T-helper 1 cell treated with Interleukin-12 subunit alpha and Interleukin-12 subunit beta and Interleukin-4 antibody, amounts not matched to agents 30 ng/mL and 1 ng/mL, for 36 hours (primary cell): ENCODE data around the gene CLN5. TPM values are rescaled to one million over a fixed set of nuclear protein-coding genes. Genes with fewer than 3 reads are reported as not detected.

Experiments
- intact Hi-C: fragments of 100-400 bp; cut with micrococcal nuclease; formaldehyde crosslinking; loops from one replicate; pipeline ENCODE4 v1.15.1; 2024
- total RNA-seq: library from RNA; stranded (reverse); gene quantifications from 2 replicates; pipeline ENCODE4 v1.2.3, GENCODE V29; 2022

CLN5 gene
- total RNA-seq, 1 donor from 2014 or later = 18.2 TPM

DNA sequence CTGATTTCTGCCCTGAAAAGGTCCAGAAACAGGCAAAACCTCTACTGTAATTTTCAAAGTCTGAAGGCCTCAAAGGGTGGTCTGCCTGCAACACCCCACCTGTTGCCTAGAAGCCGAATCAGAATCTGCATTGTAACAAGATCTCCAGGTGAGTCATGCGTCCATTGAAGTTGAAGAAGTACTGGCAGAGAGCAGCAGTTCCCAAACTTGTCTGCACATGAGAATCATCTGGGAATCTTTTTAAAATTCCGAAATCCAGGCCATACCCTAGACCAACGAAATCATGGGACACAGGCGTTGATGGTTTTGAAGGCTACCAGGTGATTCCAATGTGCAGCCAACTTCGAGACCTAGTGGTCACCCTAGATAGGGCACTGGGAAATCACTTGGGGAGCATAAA is 16.0 kb upstream of the CLN5 start:
- intact Hi-C loops = no loop called here

GRCh38 chr13:76976490-76976889 is 15.4 kb upstream of the CLN5 start:
- intact Hi-C loops = no loop called here

- intact Hi-C loops = no loop called here
These were observed 15.0 kb upstream of the CLN5 start for GRCh38 chr13:76976929-76977328.

DNA sequence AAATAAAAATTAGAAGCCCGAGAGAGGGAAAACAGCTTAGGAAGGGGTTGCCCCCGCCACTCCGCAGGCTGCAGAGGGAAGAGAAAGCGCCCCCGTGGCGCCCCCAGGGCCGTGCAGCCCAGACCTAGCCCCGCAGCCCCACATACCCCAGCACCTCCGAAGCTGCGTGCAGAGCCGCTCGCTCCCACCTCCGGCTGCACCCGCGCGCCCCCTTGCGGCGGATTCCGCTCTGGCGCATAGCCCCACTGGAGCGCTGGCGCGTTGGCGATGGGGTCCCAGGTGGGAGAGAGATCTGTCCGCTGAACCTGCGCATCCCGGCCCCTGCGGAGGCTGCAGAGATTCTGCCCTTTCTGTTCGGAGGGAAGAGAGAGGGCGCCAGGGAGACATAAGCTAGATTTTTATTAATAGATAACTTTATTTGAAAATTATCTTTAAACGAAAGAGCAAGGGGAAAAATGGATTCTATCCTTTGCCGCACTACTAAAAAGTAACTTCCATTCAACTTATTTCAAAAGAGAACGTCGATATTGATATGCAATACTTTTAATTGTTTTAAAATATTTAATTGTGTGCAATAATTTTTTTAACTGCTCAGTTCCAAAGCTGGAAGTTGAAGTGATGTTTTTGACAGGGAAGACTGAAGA is 11.7 kb upstream of the CLN5 start:
- intact Hi-C loops = loop anchor here (1.0 to 10.0 kb wide), 6 partner anchors 11 to 1285 kb away; no protein-coding TSS in a partner anchor

DNA sequence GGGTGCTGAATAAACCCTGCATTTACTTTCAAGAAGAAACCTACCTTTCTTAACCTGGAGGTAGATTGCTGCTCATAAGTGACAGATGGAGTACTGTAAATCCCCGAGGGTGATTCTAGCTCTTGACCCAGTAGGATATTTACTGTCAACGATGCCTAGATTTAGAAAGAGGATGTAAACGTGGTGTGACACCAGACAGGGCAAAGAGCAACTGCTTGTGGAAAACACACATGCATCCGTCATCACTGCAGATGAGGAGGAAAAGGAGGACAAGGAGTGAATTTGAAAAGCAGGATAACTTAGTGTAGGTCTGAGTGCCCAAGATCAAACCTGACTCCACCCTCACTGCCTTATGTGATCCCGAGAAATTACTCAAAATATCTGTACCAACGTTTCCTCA is 9.8 kb upstream of the CLN5 start:
- intact Hi-C loops = loop anchor here (10.0 kb wide), 2 partner anchors 1043 to 1287 kb away; no protein-coding TSS in a partner anchor

- intact Hi-C loops = loop anchor here (10.0 kb wide), 2 partner anchors 1041 to 1289 kb away; no protein-coding TSS in a partner anchor
These were observed 8.2 kb upstream of the CLN5 start for GRCh38 chr13:76983676-76984075.

DNA sequence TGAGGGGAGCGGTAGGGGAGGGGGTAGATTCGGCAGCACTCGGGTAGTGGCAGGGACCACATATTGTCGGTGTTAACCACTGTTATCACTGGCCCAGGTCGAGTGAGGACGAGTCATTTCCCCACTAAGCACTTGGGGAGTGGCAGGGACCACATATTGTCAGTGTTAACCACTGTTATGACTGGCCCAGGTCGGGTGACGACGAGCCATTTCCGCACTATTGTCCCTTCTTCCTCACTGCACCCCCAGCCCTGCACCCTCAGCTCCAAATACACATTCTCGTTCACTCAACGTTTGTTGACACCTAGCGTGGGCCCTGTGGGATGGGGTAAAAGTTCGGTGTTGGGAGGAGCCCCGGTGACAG is 467 bp upstream of the CLN5 start:
- intact Hi-C loops = loop anchor here (1.0 to 5.0 kb wide), 7 partner anchors 11 to 1444 kb away; partner anchors contain the start of genes KCTD12, SLAIN1 and UCHL3

GRCh38 chr13:76992548-76993001 is 694 bp downstream of the CLN5 start:
- intact Hi-C loops = loop anchor here (1.0 to 5.0 kb wide), 8 partner anchors 10 to 1445 kb away; partner anchors contain the start of genes FBXL3 and UCHL3

GRCh38 chr13:76993021-76993420 is 1.1 kb downstream of the CLN5 start:
- intact Hi-C loops = loop anchor here (2.0 to 5.0 kb wide), 4 partner anchors 16 to 1446 kb away; partner anchors contain the start of gene UCHL3

GRCh38 chr13:76993473-76993872 is 1.6 kb downstream of the CLN5 start:
- intact Hi-C loops = loop anchor here (2.0 to 5.0 kb wide), 4 partner anchors 15 to 1446 kb away; partner anchors contain the start of gene UCHL3

- intact Hi-C loops = loop anchor here (5.0 kb wide), 2 partner anchors 1122 to 1447 kb away; partner anchors contain the start of gene UCHL3
These were observed 2.4 kb downstream of the CLN5 start for GRCh38 chr13:76994281-76994680.

DNA sequence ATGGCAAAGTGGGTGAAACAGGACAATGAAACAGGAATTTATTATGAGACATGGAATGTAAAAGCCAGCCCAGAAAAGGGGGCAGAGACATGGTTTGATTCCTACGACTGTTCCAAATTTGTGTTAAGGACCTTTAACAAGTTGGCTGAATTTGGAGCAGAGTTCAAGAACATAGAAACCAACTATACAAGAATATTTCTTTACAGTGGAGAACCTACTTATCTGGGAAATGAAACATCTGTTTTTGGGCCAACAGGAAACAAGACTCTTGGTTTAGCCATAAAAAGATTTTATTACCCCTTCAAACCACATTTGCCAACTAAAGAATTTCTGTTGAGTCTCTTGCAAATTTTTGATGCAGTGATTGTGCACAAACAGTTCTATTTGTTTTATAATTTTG is 8.6 kb downstream of the CLN5 start:
- intact Hi-C loops = no loop called here

- intact Hi-C loops = no loop called here
These were observed 9.7 kb downstream of the CLN5 start for GRCh38 chr13:77001540-77001939.

GRCh38 chr13:77001963-77002587 is 10.2 kb downstream of the CLN5 start:
- intact Hi-C loops = loop anchor here (1.0 kb wide), 2 partner anchors 10 to 22 kb away; partner anchors contain the start of gene CLN5

DNA sequence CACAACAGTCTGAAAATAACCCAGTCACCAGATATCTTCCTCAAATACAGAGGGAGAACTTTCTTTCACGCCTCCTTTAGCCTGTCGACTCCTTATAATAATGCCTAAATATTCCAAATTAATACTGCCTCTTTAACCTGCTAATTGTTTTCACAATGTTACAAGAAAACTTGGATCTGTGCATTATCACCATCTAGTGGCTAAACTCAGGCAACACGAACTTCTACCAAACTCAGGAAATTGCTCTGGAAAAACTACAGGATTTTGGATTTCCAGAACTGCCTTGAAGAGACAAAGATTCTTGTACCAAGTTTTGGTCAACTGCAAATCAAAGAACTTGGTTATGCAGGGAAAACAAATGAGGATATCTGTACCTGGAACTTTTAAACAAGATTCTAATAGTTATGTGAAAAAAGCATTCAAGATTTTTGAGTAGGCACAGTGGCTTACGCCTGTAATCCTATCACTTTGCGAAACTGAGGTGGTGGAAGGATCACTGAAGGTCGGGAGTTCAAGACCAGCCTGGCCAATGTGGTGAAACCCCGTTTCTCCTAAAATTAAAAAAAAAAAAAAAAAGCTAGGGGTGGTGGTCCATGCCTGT is 10.8 kb downstream of the CLN5 start:
- intact Hi-C loops = loop anchor here (1.0 kb wide), 2 partner anchors 10 to 22 kb away; partner anchors contain the start of gene CLN5

GRCh38 chr13:77008337-77008736 is 16.5 kb downstream of the CLN5 start:
- intact Hi-C loops = loop anchor here (2.0 kb wide), 1 partner anchor 16 kb away; the partner anchor contains the start of gene CLN5

DNA sequence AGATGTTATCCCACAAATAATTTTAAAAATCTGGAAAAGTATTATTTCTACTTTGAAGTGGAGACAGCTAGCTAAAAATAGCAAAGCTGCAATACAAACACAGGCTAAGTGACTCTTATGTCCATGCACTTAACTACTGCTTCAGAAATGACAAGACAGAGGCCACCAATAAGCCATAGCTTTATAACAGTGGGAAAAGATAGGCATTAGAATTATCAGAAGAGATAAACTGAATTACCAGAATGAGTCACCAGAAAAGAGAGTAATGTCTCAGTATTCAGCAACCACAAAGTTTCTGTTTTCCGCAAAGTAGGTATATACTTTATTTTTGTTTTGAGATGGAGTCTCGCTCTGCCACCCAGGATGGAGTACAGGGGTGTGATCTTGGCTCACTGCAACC is 17.1 kb downstream of the CLN5 start:
- intact Hi-C loops = loop anchor here (2.0 kb wide), 1 partner anchor 16 kb away; the partner anchor contains the start of gene CLN5

- intact Hi-C loops = loop anchor here (2.0 kb wide), 1 partner anchor 17 kb away; the partner anchor contains the start of gene CLN5
These were observed 17.8 kb downstream of the CLN5 start for GRCh38 chr13:77009719-77010118.

DNA sequence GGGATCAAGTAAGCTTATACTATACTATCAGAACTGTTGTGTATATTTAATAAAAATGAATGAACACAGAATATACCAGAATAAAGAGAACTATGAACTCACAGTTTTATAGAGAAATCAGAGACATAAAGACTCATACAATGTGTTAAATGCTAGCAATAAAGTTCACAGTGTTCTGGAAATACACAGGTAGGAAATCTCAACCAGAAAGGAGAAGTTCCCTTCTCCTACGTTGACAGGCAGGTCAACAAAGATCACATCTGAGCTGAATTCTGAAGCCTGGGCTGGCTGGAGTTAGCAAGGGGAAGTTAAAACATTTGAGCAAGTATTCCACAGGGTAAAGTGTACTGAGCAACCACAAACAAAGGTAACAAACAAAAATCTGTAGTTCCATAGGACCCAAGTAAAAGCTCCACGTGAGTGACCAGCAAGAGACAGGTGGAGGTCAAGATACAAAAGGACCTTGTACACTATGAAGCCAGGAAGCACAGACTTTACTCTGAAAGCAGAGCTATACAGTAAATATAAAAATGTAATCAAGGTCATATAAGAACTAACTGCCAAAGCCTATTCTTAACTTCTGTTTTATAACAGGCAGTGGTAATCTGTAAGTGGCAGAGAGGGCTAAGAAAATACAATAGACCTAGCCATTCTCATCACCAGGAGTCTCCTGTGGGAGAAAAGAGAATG is 22.1 kb downstream of the CLN5 start:
- intact Hi-C loops = no loop called here

GRCh38 chr13:77014906-77015685 is 23.2 kb downstream of the CLN5 start:
- intact Hi-C loops = no loop called here
